Prostate gland (tissue), 2 donors: ENCODE measurements around the gene C6orf132.

Experiments
- CTCF ChIP-seq, 4 experiments: fragments of 200-600 bp in 2 of 4; fragments of 450-650 bp in 2 of 4; sonication (generic) in 2 of 4; IDR thresholded peaks; 1 replicate in 3 of 4; 2 replicates in 1 of 4; pipeline ENCODE4 v1.5.1; 2016 to 2019; ENCODE audit warnings: antibody characterized with exemption in 4 of 4, mild to moderate bottlenecking in 2 of 4, moderate library complexity in 2 of 4
- POLR2A ChIP-seq: fragments of 450-650 bp; IDR thresholded peaks from one replicate; pipeline ENCODE4 v1.6.1; 2016; ENCODE audit warnings: antibody characterized with exemption, mild to moderate bottlenecking
- POLR2AphosphoS5 ChIP-seq: sonication (generic); formaldehyde crosslinking; IDR thresholded peaks from one replicate; pipeline ENCODE4 v1.6.1; 2017; ENCODE audit warnings: antibody characterized with exemption

DNA sequence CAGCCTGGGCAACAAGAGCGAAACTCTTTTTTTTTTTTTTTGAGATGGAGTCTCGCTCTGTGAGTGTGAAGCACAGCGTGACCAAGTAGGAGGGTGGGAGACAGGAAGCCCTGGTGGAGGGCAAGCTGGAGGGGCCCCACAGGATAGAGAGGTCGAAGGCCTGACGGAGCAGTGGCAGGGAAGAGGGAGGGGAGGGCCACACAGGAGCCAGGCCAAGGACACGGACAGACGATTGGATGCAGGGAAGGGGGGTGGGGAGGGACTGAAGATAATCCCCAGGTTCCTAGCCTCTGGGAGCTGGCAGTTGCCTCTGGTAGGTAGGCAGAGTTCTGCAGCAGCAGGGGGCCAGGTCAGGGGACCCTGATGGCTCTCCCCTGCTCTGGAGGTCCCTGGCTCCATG, 20.0 kb upstream of the C6orf132 start:
- TF ChIP-seq CTCF (IDR thresholded peaks at IDR 0.05) (no peak), POLR2AphosphoS5 (no peak), POLR2A (no peak)
